ENCODE data around the gene PRIM2. TPM values are rescaled to one million over a fixed set of nuclear protein-coding genes. Genes with fewer than 3 reads are reported as not detected.
"Not testable (repeated sequence)": the region's sequence is repeated elsewhere in the genome, so short reads cannot be mapped to it uniquely, and the experiment has no call there.

PRIM2 gene
- total RNA-seq, 2 donors from 2014 or later, result 5.3 to 5.4 TPM

GRCh38 chr6:57658526-57658925 lies 341.1 kb downstream of the PRIM2 start:
- H3K4me1 ChIP-seq; H3K27me3 ChIP-seq; DNase-seq; H3K4me3 ChIP-seq; H3K27ac ChIP-seq; H3K36me3 ChIP-seq (replicated peaks in 1 of 2; ENCODE audit: insufficient read depth in 1 of 2, low read depth in 2 of 2); ATAC-seq; intact Hi-C loops (cut with DNase I); H3K9me3 ChIP-seq: not testable (repeated sequence)
- WGBS, 2 donors, result 73 to 84% methylated on average over 2 of the region's 2 CpGs

DNA sequence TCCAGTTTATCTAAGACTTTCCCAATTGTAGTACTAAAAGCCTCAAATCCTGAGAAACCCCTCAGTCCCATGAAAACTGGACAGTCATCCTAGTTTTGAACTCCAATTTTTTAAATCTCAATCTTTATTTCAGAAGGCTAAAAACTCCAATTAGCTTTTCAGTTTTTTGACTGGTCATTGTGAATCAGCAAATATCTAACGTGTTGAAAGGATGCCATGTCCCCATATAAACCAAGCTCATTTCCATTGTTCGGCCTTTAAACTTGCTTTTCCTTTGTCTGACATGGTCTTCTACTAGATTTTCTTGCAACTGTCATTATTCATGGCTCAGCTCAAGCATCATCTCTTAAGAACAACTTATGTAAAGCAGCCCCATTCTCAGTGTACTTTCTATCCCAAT lies 342.4 kb downstream of the PRIM2 start:
- DNase-seq; H3K36me3 ChIP-seq (replicated peaks in 1 of 2; ENCODE audit: insufficient read depth in 1 of 2, low read depth in 2 of 2); H3K27me3 ChIP-seq; H3K27ac ChIP-seq; H3K9me3 ChIP-seq; intact Hi-C loops (cut with DNase I); H3K4me1 ChIP-seq; ATAC-seq; H3K4me3 ChIP-seq: not testable (repeated sequence)
- 37 to 50% methylated on average over 2 of the region's 2 CpGs for whole genome bisulfite sequencing, 2 donors

GRCh38 chr6:57660940-57661339 lies 343.5 kb downstream of the PRIM2 start:
- H3K36me3 ChIP-seq (replicated peaks in 1 of 2; ENCODE audit: insufficient read depth in 1 of 2, low read depth in 2 of 2); ATAC-seq; intact Hi-C loops (cut with DNase I); H3K4me3 ChIP-seq; H3K27me3 ChIP-seq; H3K9me3 ChIP-seq; H3K27ac ChIP-seq; H3K4me1 ChIP-seq; DNase-seq: not testable (repeated sequence)
- WGBS, 2 donors, result 55 to 59% methylated on average over 1 of the region's 1 CpG

DNA sequence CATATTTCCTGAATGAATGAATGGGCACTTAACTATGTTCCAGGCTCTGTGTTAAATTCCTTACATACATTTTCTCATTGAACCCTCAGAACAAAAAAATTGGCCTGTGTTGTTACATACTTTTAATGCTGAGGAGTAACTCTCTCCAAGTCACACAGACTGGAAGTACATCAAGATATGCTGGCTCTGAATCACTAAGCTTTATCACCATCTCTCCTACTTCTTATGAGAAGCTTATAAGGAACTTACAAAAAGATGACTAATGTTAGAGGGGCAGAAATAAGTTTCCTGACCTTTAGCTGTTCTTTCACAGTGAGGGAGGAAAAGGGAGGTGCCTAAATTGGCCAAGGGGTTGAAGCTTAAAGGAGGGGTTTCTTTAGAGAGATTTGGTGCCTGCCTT lies 350.7 kb downstream of the PRIM2 start:
- H3K27me3 ChIP-seq; H3K4me3 ChIP-seq; H3K36me3 ChIP-seq (replicated peaks in 1 of 2; ENCODE audit: insufficient read depth in 1 of 2, low read depth in 2 of 2); intact Hi-C loops (cut with DNase I); H3K4me1 ChIP-seq; ATAC-seq; H3K9me3 ChIP-seq; DNase-seq; H3K27ac ChIP-seq: not testable (repeated sequence)

- ATAC-seq; H3K9me3 ChIP-seq; H3K27ac ChIP-seq; H3K4me3 ChIP-seq; DNase-seq; H3K4me1 ChIP-seq; H3K27me3 ChIP-seq; intact Hi-C loops (cut with DNase I); H3K36me3 ChIP-seq (replicated peaks in 1 of 2; ENCODE audit: insufficient read depth in 1 of 2, low read depth in 2 of 2): not testable (repeated sequence)
- WGBS, 2 donors, result 62 to 79% methylated on average over 3 of the region's 3 CpGs
Observed at GRCh38 chr6:57671237-57671636, 353.8 kb downstream of the PRIM2 start.

GRCh38 chr6:57671937-57672627 lies 354.7 kb downstream of the PRIM2 start:
- intact Hi-C loops (cut with DNase I), result not testable (repeated sequence)

GRCh38 chr6:57673281-57673680 lies 355.9 kb downstream of the PRIM2 start:
- ATAC-seq; H3K36me3 ChIP-seq (replicated peaks in 1 of 2; ENCODE audit: insufficient read depth in 1 of 2, low read depth in 2 of 2); H3K27me3 ChIP-seq; H3K27ac ChIP-seq; H3K4me3 ChIP-seq; H3K4me1 ChIP-seq; intact Hi-C loops (cut with DNase I); DNase-seq; H3K9me3 ChIP-seq: not testable (repeated sequence)
- 58 to 73% methylated on average over 1 of the region's 1 CpG for WGBS, 2 donors

More at GRCh38 chr6:57671937-57672627, 354.7 kb downstream of the PRIM2 start:
- H3K27ac ChIP-seq; ATAC-seq; H3K4me1 ChIP-seq; H3K9me3 ChIP-seq; H3K27me3 ChIP-seq; DNase-seq; H3K36me3 ChIP-seq (replicated peaks in 1 of 2; ENCODE audit: insufficient read depth in 1 of 2, low read depth in 2 of 2); H3K4me3 ChIP-seq: not testable (repeated sequence)
- 51 to 60% methylated on average over 6 of the region's 6 CpGs for WGBS, 2 donors

- DNase-seq; intact Hi-C loops (cut with DNase I); H3K27me3 ChIP-seq; H3K4me3 ChIP-seq; H3K4me1 ChIP-seq; H3K36me3 ChIP-seq (replicated peaks in 1 of 2; ENCODE audit: insufficient read depth in 1 of 2, low read depth in 2 of 2); ATAC-seq; H3K9me3 ChIP-seq; H3K27ac ChIP-seq: not testable (repeated sequence)
- WGBS, 2 donors, result 71 to 78% methylated on average over 4 of the region's 4 CpGs
Observed at GRCh38 chr6:57675386-57675785, 358.0 kb downstream of the PRIM2 start.

- H3K4me3 ChIP-seq; H3K4me1 ChIP-seq; H3K27me3 ChIP-seq; intact Hi-C loops (cut with DNase I); H3K27ac ChIP-seq; DNase-seq; H3K9me3 ChIP-seq; H3K36me3 ChIP-seq (replicated peaks in 1 of 2; ENCODE audit: insufficient read depth in 1 of 2, low read depth in 2 of 2); ATAC-seq: not testable (repeated sequence)
- WGBS, 2 donors, result 18 to 30% methylated on average over 1 of the region's 1 CpG
Observed at GRCh38 chr6:57696382-57696781, 379.0 kb downstream of the PRIM2 start.

MicroRNAs encoded within 50 kb of the gene (microRNA counts, 767-probe panel; counts per million panel counts)
- 0 to 736 counts per million in 2 donors for microRNA hsa-miR-548u

Small RNA genes within 50 kb of the gene (microRNA-seq; reads per million reads assigned to microRNA genes)
- gene MIR548U (ENCODE audit: borderline number of aligned reads in 2 of 2, borderline replicate concordance in 2 of 2), result 0 reads per million in 2 donors

Small RNA genes within 50 kb of the gene (small RNA-seq; reads per million reads assigned to genes)
- not detected for gene MIR548U

Other genes with a start within 250 kb of the PRIM2 start
- gene ZNF451, start 227.4 kb upstream of the PRIM2 start, total RNA-seq, result 10 to 100 TPM; 30.3 to 35.0 TPM
- gene BAG2, start 145.3 kb upstream of the PRIM2 start, total RNA-seq, result 1 to 10 TPM; 2.3 to 3.0 TPM
- 1 to 10 TPM; 2.1 to 5.6 TPM for gene RAB23, start 95.3 kb upstream of the PRIM2 start, total RNA-seq